HG03159 (cell line): ENCODE data around the gene PCK1.

Source experiments
- ATAC-seq: cut with Tn5 transposase; IDR thresholded peaks from one replicate; pipeline ENCODE4 v1.9.1; 2021; ENCODE audit warnings: mild to moderate bottlenecking, moderate library complexity; ENCODE audit not compliant: unreplicated experiment

The PCK1 gene

DNA sequence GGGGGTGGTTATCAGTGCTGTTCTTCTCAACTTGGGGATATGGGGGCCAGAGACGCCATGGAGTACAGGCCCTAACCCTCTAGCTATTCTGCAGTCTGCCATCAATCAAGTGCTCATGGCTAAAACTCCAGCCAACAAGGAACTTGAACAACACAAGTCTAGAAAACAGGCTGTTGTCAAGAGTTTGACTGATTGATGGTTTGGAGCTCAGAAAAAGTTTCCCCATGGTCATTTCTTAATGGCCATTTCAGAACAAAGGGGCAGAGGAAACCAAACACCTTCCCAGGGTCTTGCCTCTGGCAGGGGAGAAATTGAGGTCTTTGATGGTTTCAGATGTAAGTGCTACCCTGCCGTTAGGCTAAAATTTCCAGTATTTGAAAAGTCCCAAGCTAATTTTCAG is 15.1 kb downstream of the PCK1 start:
- no peak for ATAC-seq

DNA sequence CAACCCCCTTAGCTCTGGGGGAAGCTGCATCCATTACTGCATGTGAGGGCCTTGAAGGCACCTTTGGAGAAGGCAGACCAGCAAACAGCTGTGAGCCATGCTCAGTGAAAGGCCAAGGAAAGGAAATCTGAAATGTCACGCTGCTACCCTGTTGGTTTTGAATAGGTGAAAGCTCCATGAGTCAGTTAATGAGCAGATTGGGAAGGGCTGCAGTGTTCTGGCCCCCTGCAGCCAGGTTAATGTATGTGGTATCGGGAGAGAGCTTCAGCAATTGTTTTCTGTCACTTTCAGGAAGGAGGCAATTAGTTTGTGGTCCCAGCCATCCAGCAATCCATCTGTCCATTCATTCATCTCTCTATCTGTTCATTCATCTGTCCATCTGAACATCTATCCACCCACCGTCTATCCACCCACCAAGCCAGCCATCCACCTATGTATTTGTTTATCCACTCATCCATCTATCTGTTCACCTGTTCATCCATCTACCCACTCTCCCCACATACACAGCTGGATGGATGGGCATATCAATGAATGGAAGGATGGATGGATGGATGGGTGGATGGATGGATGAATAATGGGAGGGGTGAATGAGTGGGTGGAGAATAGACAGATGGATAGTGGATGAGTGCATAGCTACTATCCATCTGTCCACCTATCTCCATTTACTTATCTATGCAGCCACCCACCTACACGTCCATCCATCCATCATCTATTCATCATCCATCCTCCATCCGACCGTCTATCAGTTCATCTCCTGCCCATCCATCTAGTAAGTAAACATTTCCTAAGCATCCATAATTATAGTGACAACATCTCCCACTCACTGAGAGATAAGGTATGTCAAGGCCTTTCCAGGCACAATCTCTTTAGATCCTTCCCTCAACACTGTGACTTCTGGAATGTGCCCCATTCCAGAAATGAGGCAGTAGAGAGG is 16.0 kb downstream of the PCK1 start:
- ATAC-seq: no peak

DNA sequence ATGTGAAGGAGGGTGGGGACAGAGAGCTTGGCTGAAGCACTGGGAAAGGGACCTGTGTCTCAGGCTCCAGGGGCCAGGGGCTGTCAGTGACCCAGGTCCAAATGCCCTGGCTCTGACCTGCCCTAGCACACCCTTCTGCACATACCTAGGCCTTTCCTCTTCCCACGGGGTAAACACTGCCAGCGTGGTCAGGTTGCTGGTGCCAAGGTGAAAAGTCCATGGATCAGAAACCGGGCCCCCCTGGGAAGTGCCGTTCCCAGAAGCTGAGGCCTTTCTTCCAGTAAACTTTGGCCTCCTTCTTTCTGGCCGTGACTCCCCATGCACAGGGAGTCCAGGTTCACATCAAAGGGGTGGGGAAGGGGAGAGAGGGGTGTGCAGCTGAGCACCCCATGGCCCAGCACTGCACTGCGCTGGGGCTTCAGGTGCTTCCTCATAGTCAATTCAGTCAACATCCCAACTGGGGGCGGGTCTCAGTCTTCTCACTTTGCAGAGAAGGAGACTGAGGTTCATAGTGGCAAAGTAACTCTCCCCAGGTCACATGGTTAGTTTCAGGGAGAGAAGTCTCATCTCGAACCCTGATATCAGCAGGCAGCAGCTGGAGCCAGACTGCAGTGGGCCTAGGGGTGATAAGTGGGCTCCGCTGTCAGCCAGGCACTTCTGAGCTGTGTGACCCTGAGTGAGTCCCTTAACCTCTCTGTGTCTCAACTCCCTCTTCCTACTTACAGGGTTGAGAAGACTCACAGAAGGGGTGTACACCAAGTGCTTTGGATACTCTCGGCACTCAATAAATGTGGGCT is 17.0 kb downstream of the PCK1 start:
- ATAC-seq: no peak

DNA sequence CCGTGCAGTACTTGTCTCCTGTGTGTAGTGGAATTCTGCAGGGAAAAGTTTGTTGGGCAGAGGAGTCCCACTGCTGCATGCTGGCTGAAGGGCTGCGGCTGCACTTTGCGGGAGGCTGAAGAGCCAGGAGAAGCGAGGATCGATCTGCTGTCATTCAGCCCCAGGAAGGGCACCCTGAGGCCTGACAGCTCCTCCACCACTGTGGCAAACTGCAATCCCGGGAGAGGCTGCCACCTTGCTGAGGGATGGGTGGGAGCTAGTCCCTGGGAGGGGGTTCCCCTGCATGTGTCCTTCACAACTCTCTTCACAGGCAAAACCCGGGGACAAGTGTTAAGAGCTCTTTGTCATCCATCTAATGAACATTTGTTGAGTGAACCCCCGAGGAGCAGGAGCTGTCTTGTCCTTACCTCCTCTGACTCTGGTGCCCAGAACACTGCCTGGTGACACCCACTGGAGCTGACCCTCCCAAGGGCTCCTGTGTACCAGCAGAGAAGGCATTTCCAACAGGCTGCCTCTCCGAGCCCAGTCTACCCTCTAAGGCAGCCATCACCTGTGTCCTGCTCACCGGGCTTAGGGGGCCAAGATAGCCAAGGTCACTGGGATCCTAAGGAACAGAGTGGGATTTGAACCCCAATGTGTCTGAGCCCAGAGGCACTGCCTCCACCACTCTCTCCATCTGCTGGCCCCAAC is 17.7 kb downstream of the PCK1 start:
- ATAC-seq: no peak

DNA sequence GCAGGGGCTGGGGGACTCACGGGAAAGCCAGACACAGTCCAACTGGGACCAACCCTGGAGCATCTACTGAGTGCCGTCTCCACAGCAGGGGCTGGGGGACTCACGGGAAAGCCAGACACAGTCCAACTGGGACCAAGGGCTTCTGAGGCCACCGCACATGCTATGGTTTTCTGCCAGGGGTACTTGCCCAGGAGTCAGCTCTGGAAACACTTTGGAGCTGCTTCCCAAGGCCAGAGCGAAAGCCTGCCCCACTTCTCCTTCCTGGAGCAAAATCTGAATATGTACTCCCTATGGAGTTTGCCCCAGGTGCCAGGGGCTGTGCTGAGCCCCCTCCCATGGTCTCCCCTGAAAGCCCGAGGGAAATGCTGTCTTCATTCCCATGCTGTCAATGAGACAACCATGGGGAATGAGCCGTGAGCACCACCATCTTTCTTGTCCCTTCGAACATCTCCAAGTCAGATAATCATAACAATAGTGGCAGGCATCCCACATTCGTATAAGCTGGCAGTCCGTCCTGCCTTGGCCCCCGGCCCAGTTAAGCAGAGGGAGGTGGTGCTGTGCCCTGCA is 18.5 kb downstream of the PCK1 start:
- ATAC-seq: no peak

DNA sequence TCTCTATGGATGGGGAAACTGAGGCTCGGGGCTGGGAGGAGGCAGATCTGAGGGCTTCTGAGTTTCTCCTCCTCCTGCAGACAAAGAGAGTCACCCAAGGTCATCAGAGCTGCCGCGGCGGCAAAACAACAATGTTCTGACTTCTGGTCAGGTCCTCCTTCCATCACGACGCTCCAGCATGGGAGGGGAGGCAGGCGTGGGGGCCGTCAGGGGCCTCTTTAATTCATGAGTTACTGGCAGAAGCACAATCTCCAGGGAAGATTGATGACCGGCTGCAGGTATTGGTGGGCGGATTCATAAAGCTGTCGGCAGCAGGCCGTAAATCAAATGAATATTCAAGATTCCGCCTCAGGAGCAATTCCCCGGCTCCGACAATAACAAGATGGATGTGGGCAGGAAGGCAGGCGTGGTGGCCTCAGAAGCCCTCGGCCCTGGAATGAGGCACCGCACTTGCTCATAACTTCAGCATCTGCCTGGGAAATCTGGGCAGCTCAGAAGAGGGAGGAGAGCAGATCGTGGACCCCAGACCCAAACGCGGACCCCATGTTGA is 19.1 kb downstream of the PCK1 start:
- ATAC-seq: no peak

DNA sequence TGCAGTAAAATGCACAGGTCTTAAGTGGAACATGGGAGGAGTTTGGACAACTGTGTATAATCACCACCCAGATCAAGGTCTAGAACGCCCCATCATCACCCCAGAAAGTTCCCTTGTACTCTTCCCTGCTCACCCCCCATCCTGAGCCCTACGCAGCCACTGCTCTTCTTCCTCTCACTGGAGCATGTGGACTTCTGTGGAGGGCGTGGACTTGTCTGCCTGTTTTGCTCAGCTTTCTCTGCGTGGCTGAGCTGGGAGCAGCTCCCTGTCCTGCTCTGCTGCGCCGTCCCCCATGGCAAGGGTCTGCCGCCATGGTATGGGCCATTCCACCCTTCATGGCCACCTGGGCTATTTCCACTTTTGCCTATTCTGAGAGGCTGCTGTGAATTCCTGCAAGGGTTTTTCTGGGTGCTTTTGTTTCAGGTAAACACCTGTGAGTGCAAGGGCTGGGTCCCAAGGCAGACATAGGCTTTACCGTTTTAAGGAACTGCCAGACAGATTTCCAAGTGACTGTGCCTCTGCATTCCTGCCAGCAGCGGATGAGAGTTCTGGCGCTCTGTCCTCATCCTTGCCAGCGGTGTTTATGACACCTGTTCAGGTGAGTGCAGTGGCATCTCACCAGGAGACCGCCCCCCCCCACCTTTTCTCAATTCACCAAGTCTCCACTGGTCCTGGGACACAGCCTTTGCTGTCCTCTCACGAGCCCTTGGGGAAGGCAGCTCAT is 19.7 kb downstream of the PCK1 start:
- ATAC-seq: no peak

DNA sequence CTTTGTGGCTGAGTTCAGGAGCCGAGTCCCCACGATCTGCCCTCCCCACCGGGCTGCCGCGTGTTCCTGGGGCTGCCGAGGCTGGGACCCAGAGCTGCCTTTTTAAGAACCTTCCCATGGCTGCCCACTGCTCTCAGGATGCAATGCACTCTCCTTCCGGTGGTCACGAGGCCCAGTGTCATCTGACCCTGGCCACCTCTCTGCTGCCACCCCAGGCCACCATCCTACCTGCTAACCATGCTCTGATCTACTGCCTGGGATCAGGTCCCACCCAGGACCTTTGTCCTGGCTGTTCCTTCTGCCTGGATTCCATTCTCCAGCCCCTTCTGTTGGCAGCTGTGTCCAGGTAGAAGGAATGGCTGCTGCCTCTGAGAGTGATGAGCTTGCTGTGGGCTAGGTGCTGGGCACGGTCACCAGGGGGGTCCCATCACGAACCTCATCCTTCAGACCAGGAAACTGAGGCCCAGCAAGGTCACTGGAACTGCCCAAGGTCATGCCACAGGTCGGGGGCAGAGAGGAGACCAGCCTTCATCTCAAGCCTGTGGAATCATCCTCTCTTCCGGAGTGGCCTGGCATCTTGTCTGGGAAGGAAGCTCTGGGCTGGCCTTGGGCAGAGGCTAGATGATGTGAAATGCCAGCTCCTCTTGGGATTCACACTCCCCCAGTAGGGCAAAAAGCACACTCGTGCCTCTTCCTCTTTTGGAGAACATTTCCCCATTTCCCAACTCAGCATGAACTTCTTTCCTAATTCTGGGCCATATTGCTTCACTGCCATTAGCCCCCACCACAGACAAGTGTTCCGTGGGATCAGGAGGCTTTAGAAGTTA is 20.5 kb downstream of the PCK1 start:
- ATAC-seq: no peak

DNA sequence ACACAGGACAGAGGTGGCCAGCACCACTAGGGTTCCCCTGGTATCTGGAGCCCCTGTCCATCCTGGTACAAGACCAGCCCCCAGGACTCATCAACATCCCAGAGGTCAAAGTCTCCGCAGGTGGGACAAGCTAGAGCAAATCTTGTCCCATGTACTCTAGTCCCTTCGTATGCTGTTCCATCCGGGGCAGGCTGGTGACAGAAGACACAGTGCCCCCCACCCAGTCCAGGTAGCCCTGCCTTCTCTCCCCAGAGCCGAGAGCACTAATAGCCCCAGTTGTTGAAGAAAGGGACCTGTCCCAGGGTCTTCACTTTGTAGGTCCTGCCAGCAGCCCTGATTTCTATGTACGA is 21.1 kb downstream of the PCK1 start:
- ATAC-seq: no peak

DNA sequence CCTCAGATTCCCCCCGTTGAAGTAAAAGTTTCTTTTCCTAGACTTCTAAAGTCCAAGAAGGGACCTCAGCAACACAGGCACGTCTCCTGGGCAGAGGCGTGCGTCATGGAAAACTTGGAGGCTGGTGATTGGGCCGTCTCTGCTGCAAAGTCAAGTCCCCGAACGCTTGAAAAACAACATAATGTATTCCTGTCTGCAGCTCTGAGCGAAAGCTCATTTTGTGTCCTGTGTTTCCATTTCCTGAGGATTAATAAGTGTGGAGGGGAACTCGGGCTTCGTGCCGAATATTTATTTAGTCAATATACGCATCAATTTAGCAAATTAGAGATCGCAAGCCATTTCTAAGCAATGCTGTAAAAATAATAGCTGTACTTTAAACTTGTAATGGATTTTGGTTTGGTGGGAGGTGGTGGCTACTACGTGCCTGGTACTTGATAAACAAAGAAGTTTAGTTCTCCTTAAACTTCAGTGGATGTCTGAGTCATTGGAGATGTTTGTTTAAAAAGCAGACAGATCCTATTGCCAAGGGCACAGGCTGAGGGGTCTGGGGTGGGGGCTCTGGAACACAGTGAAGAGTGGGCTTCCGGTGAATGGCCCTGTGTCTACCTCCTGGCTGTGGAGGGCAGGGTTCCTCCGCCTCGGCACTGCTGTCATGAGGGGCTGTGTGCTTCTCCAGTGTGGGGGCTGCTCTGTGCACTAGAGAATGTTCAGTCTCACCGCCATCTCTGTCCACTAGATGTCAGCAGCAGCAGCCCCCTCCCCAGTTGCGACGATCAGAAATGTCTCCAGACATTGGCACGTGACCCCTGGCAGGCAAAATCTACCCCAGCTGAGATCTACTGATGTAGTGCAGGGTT is 21.8 kb downstream of the PCK1 start:
- no peak for ATAC-seq

DNA sequence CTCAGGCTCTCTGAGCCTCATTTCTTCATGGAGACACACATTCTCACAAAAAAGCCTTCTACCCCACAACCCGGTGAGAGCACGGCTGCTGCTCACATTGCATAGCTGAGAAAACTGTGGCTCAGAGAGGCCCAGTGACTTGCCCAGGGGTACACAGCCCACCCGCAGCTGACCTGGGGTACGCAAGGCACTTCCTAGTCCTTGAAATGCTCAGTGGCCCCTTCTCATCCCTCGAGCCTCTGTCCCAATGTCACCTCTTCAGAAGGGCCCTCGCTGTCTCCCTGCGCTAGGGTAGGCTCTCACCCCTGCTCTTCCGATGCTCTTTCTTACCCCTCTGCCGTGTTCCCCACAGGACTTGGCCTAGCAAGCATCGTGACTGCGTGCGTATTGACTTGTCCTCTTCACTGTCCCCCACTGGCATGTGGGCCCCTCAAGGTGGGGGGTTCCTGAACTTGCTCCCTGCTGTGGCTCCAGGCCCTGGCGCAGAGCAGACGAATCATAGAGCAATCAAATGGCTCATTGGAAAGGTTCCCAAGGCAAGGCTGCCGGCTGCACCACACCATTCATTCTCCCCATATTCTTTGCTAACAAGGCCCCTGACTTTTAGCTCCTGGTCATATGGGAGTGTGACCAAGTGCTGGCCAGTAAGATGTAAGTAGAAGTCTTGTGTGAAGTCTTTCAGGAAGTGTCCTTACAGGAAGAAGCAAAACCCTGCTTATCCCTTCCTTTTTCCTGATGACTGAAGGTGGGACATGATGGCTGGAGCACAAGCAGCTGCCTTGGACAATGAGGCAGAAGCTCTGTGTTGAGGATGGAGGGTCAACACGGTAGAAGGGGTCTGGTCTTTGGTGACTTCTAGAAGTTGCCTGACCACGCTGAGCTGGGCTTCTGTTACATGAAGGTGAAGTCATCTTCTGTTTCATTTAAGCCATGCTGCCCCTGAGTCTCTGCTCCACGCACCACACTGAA is 22.7 kb downstream of the PCK1 start:
- no peak for ATAC-seq

DNA sequence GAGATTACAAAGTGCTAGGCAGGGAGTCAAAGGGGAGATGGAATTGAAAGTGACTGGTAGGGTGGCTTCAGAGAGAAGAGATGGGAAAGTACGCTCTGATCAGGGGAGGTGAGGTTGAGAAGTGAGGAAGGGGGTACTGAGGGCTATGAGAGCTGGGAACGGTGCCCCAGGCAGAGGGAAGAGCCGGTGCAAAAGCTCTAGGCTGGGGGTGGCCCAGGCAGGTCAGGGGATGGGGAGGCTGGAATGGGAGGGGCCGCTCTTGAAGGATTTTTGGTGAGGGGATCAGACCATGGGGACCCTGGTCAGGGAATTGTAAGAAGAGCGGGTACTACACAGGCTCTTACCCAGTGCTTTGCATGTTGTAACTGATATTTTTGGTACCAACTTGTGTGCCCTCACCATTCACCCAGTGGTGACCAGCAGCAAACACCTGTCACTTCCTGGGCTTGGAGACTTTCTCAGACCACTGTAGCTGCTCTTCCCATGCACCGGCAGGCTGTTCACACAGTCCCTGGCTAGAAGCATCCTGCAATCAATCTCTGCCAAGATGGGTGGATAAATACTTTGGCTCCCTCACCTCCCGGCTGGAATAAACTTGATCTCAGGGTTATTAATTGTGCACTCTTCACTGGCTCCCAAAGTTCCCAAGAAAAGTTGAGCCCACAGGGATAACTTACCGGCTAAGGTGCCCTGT is 24.0 kb downstream of the PCK1 start:
- ATAC-seq: no peak

DNA sequence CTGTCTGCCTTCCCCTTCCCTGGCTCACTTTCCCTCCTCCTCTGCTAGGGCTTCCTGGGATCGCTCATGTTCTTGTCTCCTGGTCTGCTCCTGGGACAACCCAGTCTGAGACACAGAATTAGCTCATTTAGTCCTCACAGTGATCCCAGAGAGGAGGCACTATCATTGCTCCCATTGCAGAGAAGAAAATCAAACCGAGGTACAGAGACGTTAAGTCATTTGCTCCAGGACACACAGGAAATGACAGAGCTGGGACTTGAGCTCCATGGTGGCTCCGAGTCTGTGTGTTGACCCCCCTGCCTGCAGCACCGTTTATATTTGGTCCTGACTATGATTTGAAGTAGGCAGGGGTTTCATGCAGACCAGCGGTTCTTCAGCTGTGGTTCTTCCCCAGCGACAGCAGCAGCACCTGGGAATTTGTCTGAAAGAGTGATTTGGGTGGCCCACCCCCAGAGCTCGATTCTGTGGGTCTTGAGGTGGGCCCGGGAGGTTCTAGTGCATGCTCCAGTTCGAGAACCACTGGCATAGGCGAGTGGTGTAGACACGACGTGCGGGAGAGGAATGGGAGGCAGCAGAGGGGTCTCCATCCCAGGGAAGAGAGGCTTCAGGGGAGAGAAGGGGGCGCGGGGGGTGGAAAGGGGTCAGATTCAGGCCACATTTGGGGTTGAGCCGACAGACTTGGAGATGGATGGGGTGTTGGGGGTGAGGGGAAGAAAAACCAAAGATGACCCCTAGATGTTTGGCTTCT is 24.7 kb downstream of the PCK1 start:
- no peak for ATAC-seq

DNA sequence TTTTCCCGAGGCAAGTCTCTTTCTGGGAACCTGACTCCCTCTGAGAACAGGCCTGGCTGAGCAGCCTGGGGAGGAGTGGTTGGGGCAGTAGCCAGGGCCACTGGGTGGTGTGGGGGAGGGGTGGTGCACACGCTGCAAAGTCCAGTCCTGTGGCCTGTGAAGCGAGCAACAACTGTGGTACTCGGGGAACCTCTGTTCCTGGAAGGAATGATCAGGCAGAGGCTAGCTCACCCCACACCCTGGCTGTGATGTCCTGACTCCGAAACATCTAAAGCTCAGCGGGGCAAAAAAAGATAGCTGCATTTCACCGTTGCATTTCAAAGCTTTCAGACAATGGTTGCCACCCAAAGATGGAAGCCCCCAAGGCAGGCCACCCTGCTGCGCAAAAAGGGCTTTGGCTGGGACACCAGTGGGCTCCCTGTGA is 25.5 kb downstream of the PCK1 start:
- no peak for ATAC-seq

DNA sequence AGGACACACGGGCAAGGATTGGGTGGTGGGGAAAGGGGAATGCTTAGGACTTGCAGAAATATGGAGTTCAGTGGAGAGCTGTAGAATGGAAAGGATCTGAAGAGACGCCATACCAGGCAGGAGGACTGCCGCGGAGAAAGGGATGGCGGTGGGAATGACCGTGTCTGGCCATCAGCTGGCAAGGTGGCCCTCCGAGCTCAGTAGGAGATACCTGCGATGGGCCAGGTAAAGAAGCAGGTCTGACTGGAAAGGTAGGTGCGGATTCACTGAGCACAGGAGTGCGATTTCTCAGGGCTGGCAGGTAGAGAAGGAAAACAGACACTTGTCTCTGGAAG is 26.0 kb downstream of the PCK1 start:
- ATAC-seq: no peak
